ENCODE data around the gene NLRP6. TPM values are rescaled to one million over a fixed set of nuclear protein-coding genes. Genes with fewer than 3 reads are reported as not detected.

Gene NLRP6
- total RNA-seq, 1 donor from 2014 or later, result 1.7 TPM

GRCh38 chr11:257766-258493 is 20.3 kb upstream of the NLRP6 start:
- peak; percentile 10 for TF ChIP-seq CTCF (IDR thresholded peaks at IDR 0.05)

DNA sequence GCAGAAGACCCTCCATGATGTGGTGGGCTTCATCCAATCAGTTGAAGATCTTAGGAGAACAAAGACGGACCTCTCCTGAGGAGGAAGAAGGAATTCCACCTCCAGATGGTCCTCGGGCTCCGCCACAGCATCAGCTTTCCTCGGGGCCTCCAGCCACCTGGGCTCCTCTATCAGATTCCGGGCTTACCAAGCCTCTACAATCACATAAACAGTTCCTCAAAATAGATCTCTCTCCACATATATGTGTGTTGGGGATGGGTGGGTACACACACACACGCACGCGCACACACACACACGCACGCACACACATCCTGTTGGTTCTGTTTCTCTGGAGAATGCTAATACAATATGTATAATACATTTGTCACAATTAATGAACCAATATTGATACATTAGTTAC is 18.8 kb upstream of the NLRP6 start:
- Histone ChIP-seq H3K4me1 (no peaks in the 10 kb centered on the region), H3K36me3 (no peaks in the 10 kb centered on the region), H3K9me3 (no peaks in the 10 kb centered on the region), H3K4me3 (no peak overlapping the region), H3K27ac (no peak overlapping the region), H3K27me3 (no peaks in the 10 kb centered on the region)
- ATAC-seq, result no peak
- no peak for DNase-seq
- intact Hi-C loops (cut with DNase I), result no loop called here
- TF ChIP-seq CTCF (IDR thresholded peaks at IDR 0.05), result no peak

More at GRCh38 chr11:257766-258493, 20.3 kb upstream of the NLRP6 start:
- Histone ChIP-seq H3K27ac (no peak overlapping the region), H3K4me1 (no peaks in the 10 kb centered on the region), H3K9me3 (no peaks in the 10 kb centered on the region), H3K36me3 (peaks cover 7% of the 10 kb centered on the region), H3K27me3 (no peaks in the 10 kb centered on the region), H3K4me3 (no peak overlapping the region)
- no peak for ATAC-seq
- intact Hi-C loops (cut with DNase I), result no loop called here
- DNase-seq, result no peak

DNA sequence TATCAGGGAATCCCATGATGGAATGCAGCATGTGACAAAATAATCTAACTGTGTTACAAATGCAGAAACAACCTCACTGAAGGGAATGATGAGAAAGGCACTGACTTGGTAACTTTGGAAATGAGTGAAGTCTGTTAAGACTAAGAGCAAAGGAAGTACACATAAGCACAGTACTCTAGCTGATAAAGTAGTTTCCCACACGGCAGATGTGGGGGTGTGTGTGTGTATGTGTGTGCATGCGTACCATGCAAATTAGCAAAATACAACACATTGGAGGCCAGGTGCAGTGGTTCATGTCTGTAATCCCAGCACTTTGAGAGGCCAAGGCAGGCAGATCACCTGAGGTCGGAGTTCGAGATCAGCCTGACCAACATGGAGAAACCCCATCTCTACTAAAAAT is 16.6 kb upstream of the NLRP6 start:
- no peak for DNase-seq
- intact Hi-C loops (cut with DNase I), result no loop called here
- Histone ChIP-seq H3K27me3 (no peaks in the 10 kb centered on the region), H3K4me3 (no peak overlapping the region), H3K4me1 (no peaks in the 10 kb centered on the region), H3K9me3 (peaks cover 5% of the 10 kb centered on the region), H3K36me3 (no peaks in the 10 kb centered on the region), H3K27ac (no peak overlapping the region)
- no peak for TF ChIP-seq CTCF (IDR thresholded peaks at IDR 0.05)
- ATAC-seq, result no peak

GRCh38 chr11:266676-267439 is 11.3 kb upstream of the NLRP6 start:
- ATAC-seq, result peak; percentile 68
- intact Hi-C loops (cut with DNase I), result no loop called here

DNA sequence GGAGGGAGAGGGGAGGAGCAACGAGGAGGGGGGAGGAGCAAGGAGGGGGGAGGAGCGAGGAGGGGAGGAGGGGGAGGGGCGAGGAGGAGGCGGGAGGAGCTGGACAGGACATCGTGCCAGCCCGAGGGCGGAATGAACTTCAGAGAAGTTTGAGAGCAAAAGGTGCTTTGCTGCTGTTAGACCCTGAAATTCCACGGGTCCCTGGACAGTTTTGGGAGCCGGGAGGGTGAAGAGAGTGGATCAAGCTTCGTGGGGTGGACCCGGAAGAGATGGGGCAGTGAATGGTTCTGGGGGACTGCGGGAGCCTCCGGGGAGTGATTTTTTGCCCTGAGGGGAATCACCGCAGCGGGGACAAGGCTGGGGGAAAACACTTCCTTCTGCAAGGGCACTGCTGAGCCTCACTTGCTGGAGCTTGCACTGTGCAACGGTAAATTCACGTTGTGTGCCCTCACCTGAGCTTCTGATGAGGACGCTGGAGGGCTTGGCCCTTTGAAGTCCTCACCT is 10.7 kb upstream of the NLRP6 start:
- peak; percentile 70 for ATAC-seq
- Histone ChIP-seq H3K36me3 (no peaks in the 10 kb centered on the region), H3K9me3 (peaks cover 5% of the 10 kb centered on the region), H3K27me3 (no peaks in the 10 kb centered on the region), H3K27ac (peak overlapping the region; percentile 85), H3K4me3 (peak overlapping the region; percentile 37), H3K4me1 (peaks cover 10% of the 10 kb centered on the region)
- peak; percentile 85 for DNase-seq
- intact Hi-C loops (cut with DNase I), result no loop called here
- TF ChIP-seq CTCF (IDR thresholded peaks at IDR 0.05), result no peak

More at GRCh38 chr11:266676-267439, 11.3 kb upstream of the NLRP6 start:
- peaks cover 10% of the 10 kb centered on the region for H3K4me1 ChIP-seq
- peaks cover 5% of the 10 kb centered on the region for H3K9me3 ChIP-seq
- TF ChIP-seq CTCF (IDR thresholded peaks at IDR 0.05), result no peak
- no peak overlapping the region for H3K4me3 ChIP-seq
- H3K36me3 ChIP-seq, result no peaks in the 10 kb centered on the region
- no peak for DNase-seq
- no peaks in the 10 kb centered on the region for H3K27me3 ChIP-seq
- no peak overlapping the region for H3K27ac ChIP-seq

All from upper lobe of right lung (tissue), 1 donor.